Neural cell (in vitro differentiated cells): Measurements from ENCODE around the gene VSIG10L2. TPM values are rescaled to one million over a fixed set of nuclear protein-coding genes. Genes with fewer than 3 reads are reported as not detected.

Experiments
- H2AFZ ChIP-seq: fragments of 200-600, 300-800 bp; sonication (generic), shearing (Covaris generic); 2 replicates; pipeline ENCODE4 v1.6.0; 2014; ENCODE audit warnings: low read depth, mild to moderate bottlenecking, antibody characterized with exemption, low read length, moderate library complexity
- H3F3A ChIP-seq: fragments of 200-600 bp; shearing (Covaris generic); 2 replicates; pipeline ENCODE4 v1.6.1; 2016; ENCODE audit warnings: mild to moderate bottlenecking, moderate library complexity, mixed read lengths, antibody characterized with exemption, low read length; ENCODE audit not compliant: insufficient read depth, poor library complexity, severe bottlenecking
- H3K27ac ChIP-seq: fragments of 200-600, 300-800 bp; sonication (generic), shearing (Covaris generic); 2 replicates; pipeline ENCODE4 v1.5.1; 2014; ENCODE audit warnings: mild to moderate bottlenecking, low read length, moderate library complexity
- H3K27me3 ChIP-seq: fragments of 300-800, 200-600 bp; sonication (generic), shearing (Covaris generic); 2 replicates; pipeline ENCODE4 v1.6.0; 2014; ENCODE audit warnings: mild to moderate bottlenecking, low read depth, low read length, moderate library complexity; ENCODE audit not compliant: insufficient read depth
- H3K36me3 ChIP-seq: fragments of 300-800, 200-600 bp; sonication (generic), shearing (Covaris generic); 2 replicates; pipeline ENCODE4 v1.5.1; 2014; ENCODE audit warnings: mild to moderate bottlenecking, antibody characterized with exemption, low read length, moderate library complexity; ENCODE audit not compliant: insufficient read depth
- H3K4me2 ChIP-seq: fragments of 300-800, 200-600 bp; sonication (generic), shearing (Covaris generic); 2 replicates; pipeline ENCODE4 v1.6.0; 2014; ENCODE audit warnings: mild to moderate bottlenecking, low read length
- H3K4me3 ChIP-seq: fragments of 300-800, 200-600 bp; sonication (generic), shearing (Covaris generic); 2 replicates; pipeline ENCODE4 v1.5.1; 2014; ENCODE audit warnings: mild to moderate bottlenecking, low read length, moderate library complexity
- H3K79me2 ChIP-seq: fragments of 200-600 bp; shearing (Covaris generic); replicated peaks from 2 replicates; pipeline ENCODE4 v1.6.0; 2014; ENCODE audit warnings: mild to moderate bottlenecking, low read length, moderate library complexity; ENCODE audit not compliant: insufficient read depth
- H3K9ac ChIP-seq: fragments of 300-800, 200-600 bp; sonication (generic), shearing (Covaris generic); 2 replicates; pipeline ENCODE4 v1.6.1; 2016; ENCODE audit warnings: mild to moderate bottlenecking, low read length, mixed read lengths
- H3K9me2 ChIP-seq: fragments of 200-600 bp; shearing (Covaris generic); 2 replicates; pipeline ENCODE4 v1.6.1; 2016; ENCODE audit warnings: mild to moderate bottlenecking, low read length, mixed read lengths; ENCODE audit not compliant: insufficient read depth
- H3K9me3 ChIP-seq: fragments of 200-600, 300-800 bp; sonication (generic), shearing (Covaris generic); 2 replicates; pipeline ENCODE4 v1.6.1; 2016; ENCODE audit warnings: mild to moderate bottlenecking, mixed run types, low read length, moderate library complexity, mixed read lengths
- H4K20me1 ChIP-seq: fragments of 200-600 bp; shearing (Covaris generic); 2 replicates; pipeline ENCODE4 v1.6.1; 2016; ENCODE audit warnings: mild to moderate bottlenecking, mixed run types; ENCODE audit not compliant: insufficient read depth
- CTCF ChIP-seq: fragments of 450-650 bp; IDR thresholded peaks from 2 replicates; pipeline ENCODE4 v1.5.1; 2014; ENCODE audit warnings: antibody characterized with exemption, mild to moderate bottlenecking, moderate library complexity; ENCODE audit not compliant: poor library complexity, severe bottlenecking
- EP300 ChIP-seq: fragments of 450-650 bp; conservative IDR thresholded peaks from 2 replicates; pipeline ENCODE4 v1.6.1; 2014; ENCODE audit warnings: antibody characterized with exemption, mild to moderate bottlenecking, moderate library complexity; ENCODE audit not compliant: poor library complexity, severe bottlenecking
- EZH2 ChIP-seq: fragments of 200-600, 300-800 bp; shearing (Covaris generic), sonication (generic); IDR thresholded peaks from 2 replicates; pipeline ENCODE4 v1.6.1; 2014; ENCODE audit warnings: antibody characterized with exemption, low read length, borderline replicate concordance, mild to moderate bottlenecking; ENCODE audit not compliant: insufficient read depth, poor library complexity, severe bottlenecking
- MXI1 ChIP-seq: fragments of 450-650 bp; conservative IDR thresholded peaks from 2 replicates; pipeline ENCODE4 v1.6.1; 2014; ENCODE audit warnings: antibody characterized with exemption, mild to moderate bottlenecking; ENCODE audit not compliant: poor library complexity, severe bottlenecking
- POLR2AphosphoS5 ChIP-seq: IDR thresholded peaks from 2 replicates; pipeline ENCODE4 v1.6.1; 2012
- RAD21 ChIP-seq: fragments of 450-650 bp; conservative IDR thresholded peaks from 2 replicates; pipeline ENCODE4 v1.6.1; 2014; ENCODE audit warnings: antibody characterized with exemption, mild to moderate bottlenecking, moderate library complexity
- SMC3 ChIP-seq: fragments of 450-650 bp; conservative IDR thresholded peaks from 2 replicates; pipeline ENCODE4 v1.6.1; 2014; ENCODE audit warnings: antibody characterized with exemption, mild to moderate bottlenecking, moderate library complexity; ENCODE audit not compliant: poor library complexity
- TAF1 ChIP-seq: IDR thresholded peaks from 2 replicates; pipeline ENCODE4 v1.6.1; 2012; ENCODE audit warnings: low read depth
- polyA plus RNA-seq: library from polyadenylated mRNA; depleted of rRNA; stranded (reverse); fragments of >200 nt; gene quantifications from 2 replicates; pipeline ENCODE4 v1.2.3, GENCODE V29; 2014
- TF ChIP-seq, protein P1 (sequence below): IDR thresholded peaks from 2 replicates; pipeline ENCODE4 v1.6.1; 2012; ENCODE audit warnings: borderline replicate concordance

VSIG10L2 gene
- polyA plus RNA-seq, 1 donor from 2014 or later = not detected

- Histone ChIP-seq H3F3A (no peaks in the 10 kb centered on the region), H4K20me1 (no peaks in the 10 kb centered on the region), H3K27ac (no peak overlapping the region), H3K27me3 (no peaks in the 10 kb centered on the region), H3K9ac (no peak overlapping the region), H3K79me2 (no peaks in the 10 kb centered on the region), H3K36me3 (peaks cover 12% of the 10 kb centered on the region), H3K9me3 (no peaks in the 10 kb centered on the region), H3K4me3 (no peak overlapping the region), H2AFZ (no peak overlapping the region), H3K4me2 (no peak overlapping the region), H3K9me2 (no peaks in the 10 kb centered on the region)
- TF ChIP-seq MXI1 (no peak), CTCF (no peak), POLR2AphosphoS5 (no peak), TAF1 (no peak), RAD21 (no peak), EZH2 (no peak), EP300 (no peak), SMC3 (no peak)
- TF ChIP-seq, protein P1, sequence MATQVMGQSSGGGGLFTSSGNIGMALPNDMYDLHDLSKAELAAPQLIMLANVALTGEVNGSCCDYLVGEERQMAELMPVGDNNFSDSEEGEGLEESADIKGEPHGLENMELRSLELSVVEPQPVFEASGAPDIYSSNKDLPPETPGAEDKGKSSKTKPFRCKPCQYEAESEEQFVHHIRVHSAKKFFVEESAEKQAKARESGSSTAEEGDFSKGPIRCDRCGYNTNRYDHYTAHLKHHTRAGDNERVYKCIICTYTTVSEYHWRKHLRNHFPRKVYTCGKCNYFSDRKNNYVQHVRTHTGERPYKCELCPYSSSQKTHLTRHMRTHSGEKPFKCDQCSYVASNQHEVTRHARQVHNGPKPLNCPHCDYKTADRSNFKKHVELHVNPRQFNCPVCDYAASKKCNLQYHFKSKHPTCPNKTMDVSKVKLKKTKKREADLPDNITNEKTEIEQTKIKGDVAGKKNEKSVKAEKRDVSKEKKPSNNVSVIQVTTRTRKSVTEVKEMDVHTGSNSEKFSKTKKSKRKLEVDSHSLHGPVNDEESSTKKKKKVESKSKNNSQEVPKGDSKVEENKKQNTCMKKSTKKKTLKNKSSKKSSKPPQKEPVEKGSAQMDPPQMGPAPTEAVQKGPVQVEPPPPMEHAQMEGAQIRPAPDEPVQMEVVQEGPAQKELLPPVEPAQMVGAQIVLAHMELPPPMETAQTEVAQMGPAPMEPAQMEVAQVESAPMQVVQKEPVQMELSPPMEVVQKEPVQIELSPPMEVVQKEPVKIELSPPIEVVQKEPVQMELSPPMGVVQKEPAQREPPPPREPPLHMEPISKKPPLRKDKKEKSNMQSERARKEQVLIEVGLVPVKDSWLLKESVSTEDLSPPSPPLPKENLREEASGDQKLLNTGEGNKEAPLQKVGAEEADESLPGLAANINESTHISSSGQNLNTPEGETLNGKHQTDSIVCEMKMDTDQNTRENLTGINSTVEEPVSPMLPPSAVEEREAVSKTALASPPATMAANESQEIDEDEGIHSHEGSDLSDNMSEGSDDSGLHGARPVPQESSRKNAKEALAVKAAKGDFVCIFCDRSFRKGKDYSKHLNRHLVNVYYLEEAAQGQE = no peak
Measured at GRCh38 chr11:125958872-125959400, 13.1 kb downstream of the VSIG10L2 start.

DNA sequence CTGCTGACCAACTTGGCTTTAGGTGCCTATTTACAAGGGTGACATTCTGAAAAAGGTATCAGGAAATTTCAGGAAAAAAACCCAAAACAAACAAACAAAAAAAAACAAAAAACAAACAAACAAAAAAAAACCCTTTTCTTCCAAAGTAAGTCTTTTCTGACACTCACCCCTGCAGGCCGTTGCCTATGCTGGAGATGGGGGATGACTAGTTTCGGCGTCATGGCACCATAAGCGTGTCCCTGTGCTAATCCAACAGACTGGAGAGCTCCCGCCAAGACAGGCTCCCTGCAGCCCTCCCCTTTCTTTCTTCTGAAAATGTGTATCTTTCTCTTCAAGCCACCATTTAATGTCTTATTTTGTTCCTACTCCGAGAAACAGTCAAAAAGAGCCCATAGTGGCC lies 13.7 kb downstream of the VSIG10L2 start:
- H3K36me3 ChIP-seq = peaks cover 15% of the 10 kb centered on the region
- H3K79me2 ChIP-seq = no peaks in the 10 kb centered on the region
- H3K4me2 ChIP-seq = no peak overlapping the region
- H4K20me1 ChIP-seq = no peaks in the 10 kb centered on the region
- H3K27me3 ChIP-seq = no peaks in the 10 kb centered on the region
- H3K9me2 ChIP-seq = no peaks in the 10 kb centered on the region
- H3K27ac ChIP-seq = no peak overlapping the region
- no peak for TF ChIP-seq POLR2AphosphoS5
- TF ChIP-seq RAD21 = no peak
- TF ChIP-seq EP300 = no peak
- TF ChIP-seq MXI1 = no peak
- no peak overlapping the region for H2AFZ ChIP-seq
- no peak overlapping the region for H3K4me3 ChIP-seq
- H3F3A ChIP-seq = no peaks in the 10 kb centered on the region
- H3K9me3 ChIP-seq = no peaks in the 10 kb centered on the region
- no peak overlapping the region for H3K9ac ChIP-seq
